KMS-11 (cell line): ENCODE data around the gene C1orf232.

Source experiments
- H2AFZ ChIP-seq: fragments of 200-600 bp; sonication (generic); 2 replicates; pipeline ENCODE4 v1.6.1; 2016; ENCODE audit warnings: antibody characterized with exemption, mixed run types, low read depth
- H3K27ac ChIP-seq: fragments of 200-600 bp; sonication (generic); 2 replicates; pipeline ENCODE4 v1.6.1; 2016; ENCODE audit warnings: mild to moderate bottlenecking, mixed run types
- H3K27me3 ChIP-seq: fragments of 200-600 bp; sonication (generic); 2 replicates; pipeline ENCODE4 v1.6.1; 2017; ENCODE audit warnings: mild to moderate bottlenecking, low read depth, mixed run types, moderate library complexity; ENCODE audit not compliant: insufficient read depth
- H3K36me3 ChIP-seq: fragments of 200-600 bp; sonication (generic); 2 replicates; pipeline ENCODE4 v1.6.1; 2017; ENCODE audit warnings: mild to moderate bottlenecking, mixed run types; ENCODE audit not compliant: insufficient read depth
- H3K4me1 ChIP-seq: fragments of 200-600 bp; sonication (generic); 2 replicates; pipeline ENCODE4 v1.6.1; 2016; ENCODE audit warnings: mild to moderate bottlenecking, low read depth, mixed run types; ENCODE audit not compliant: poor library complexity, severe bottlenecking
- H3K4me2 ChIP-seq: fragments of 200-600 bp; sonication (generic); 2 replicates; pipeline ENCODE4 v1.7.0; 2016; ENCODE audit warnings: mild to moderate bottlenecking, mixed run types
- H3K4me3 ChIP-seq: fragments of 200-600 bp; sonication (generic); IDR thresholded peaks from 2 replicates; pipeline ENCODE4 v1.6.1; 2017; ENCODE audit warnings: low read depth, low read length, mixed read lengths; ENCODE audit not compliant: insufficient read depth
- H3K79me2 ChIP-seq: fragments of 200-600 bp; sonication (generic); 2 replicates; pipeline ENCODE4 v1.6.1; 2016; ENCODE audit warnings: low read depth, mixed run types; ENCODE audit not compliant: insufficient read depth
- H3K9ac ChIP-seq: fragments of 200-600 bp; sonication (generic); 2 replicates; pipeline ENCODE4 v1.6.1; 2016; ENCODE audit warnings: mild to moderate bottlenecking, mixed run types
- H4K20me1 ChIP-seq: fragments of 200-600 bp; sonication (generic); 2 replicates; pipeline ENCODE4 v1.6.1; 2016; ENCODE audit warnings: mild to moderate bottlenecking, mixed run types; ENCODE audit not compliant: insufficient read depth
- CTCF ChIP-seq: fragments of 200-600 bp; sonication (generic); conservative IDR thresholded peaks from 2 replicates; pipeline ENCODE4 v1.6.1; 2017; ENCODE audit warnings: low read depth, mild to moderate bottlenecking, antibody characterized with exemption, low read length, moderate library complexity, mixed read lengths

The C1orf232 gene

DNA sequence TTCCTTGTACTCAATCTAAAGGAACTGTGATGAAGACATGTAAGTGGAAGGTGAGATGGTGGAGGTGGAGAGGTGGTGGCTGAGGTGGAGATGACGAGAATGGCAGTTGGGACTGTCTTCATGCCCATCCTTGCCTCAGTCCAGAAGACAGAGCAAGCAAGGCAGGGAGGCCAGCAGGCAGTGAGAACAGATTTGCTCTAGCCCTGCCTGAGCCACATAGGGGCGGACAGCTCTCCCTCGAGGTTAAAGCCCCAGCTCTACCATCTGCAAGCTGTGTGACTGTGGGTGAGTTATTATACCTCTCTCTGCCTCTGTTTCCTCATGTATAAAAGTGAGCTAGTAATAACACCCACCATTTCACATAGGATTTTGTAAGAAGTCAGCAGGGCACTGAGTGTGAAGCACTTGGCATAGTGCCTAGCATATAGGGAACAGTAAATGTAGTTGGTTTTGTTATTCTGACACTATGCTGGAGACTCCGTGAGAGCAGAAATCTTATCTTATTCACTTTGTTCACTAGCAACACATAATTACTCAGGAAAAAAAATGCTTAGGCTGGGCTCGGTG, 14.7 kb downstream of the C1orf232 start:
- no peak for TF ChIP-seq CTCF
- Histone ChIP-seq H3K79me2 (no peaks in the 10 kb centered on the region), H3K4me3 (no peak overlapping the region), H3K4me2 (no peak overlapping the region), H3K9ac (no peak overlapping the region), H3K4me1 (no peaks in the 10 kb centered on the region), H2AFZ (no peak overlapping the region), H3K27me3 (peaks cover 7% of the 10 kb centered on the region; the same call in 1 of the 2 replicates), H3K36me3 (no peaks in the 10 kb centered on the region), H3K27ac (no peak overlapping the region), H4K20me1 (no peaks in the 10 kb centered on the region)

- H3K4me2 ChIP-seq, result no peak overlapping the region
- H3K9ac ChIP-seq, result no peak overlapping the region
- no peak overlapping the region for H3K4me3 ChIP-seq
- no peaks in the 10 kb centered on the region for H3K79me2 ChIP-seq
- no peaks in the 10 kb centered on the region for H4K20me1 ChIP-seq
- H2AFZ ChIP-seq, result no peak overlapping the region
- no peaks in the 10 kb centered on the region for H3K27me3 ChIP-seq
- TF ChIP-seq CTCF, result no peak
- H3K27ac ChIP-seq, result no peak overlapping the region
- H3K4me1 ChIP-seq, result no peaks in the 10 kb centered on the region
- H3K36me3 ChIP-seq, result no peaks in the 10 kb centered on the region
Measured at GRCh38 chr1:26148887-26149286, 19.9 kb downstream of the C1orf232 start.

DNA sequence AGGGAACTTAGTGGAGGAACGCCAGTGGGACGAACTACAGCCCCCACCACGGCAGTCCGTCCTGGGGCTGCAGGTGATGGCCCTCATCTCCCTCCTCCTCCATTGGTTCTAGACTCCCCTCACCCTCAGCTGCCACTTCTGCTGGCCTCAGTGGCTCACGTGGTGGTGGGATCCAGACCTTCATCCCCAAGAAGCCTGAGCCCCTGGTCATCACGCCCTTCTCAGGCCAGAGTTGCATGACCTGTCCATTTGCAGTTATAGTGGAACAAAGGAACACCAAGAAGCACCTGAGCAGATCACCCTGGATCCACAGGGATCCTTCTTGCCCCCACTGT, 22.8 kb downstream of the C1orf232 start:
- Histone ChIP-seq H3K79me2 (no peaks in the 10 kb centered on the region), H3K36me3 (no peaks in the 10 kb centered on the region)

GRCh38 chr1:26145041-26145959, 23.5 kb downstream of the C1orf232 start:
- H3K36me3 ChIP-seq, result no peaks in the 10 kb centered on the region
- H3K27ac ChIP-seq, result no peak overlapping the region
- H4K20me1 ChIP-seq, result no peaks in the 10 kb centered on the region
- H2AFZ ChIP-seq, result 0 out of 2 replicates have a peak overlapping the region, but pooled peaks have one; percentile 16
- no peaks in the 10 kb centered on the region for H3K27me3 ChIP-seq
- no peak overlapping the region for H3K4me3 ChIP-seq
- no peaks in the 10 kb centered on the region for H3K4me1 ChIP-seq
- H3K9ac ChIP-seq, result no peak overlapping the region
- H3K79me2 ChIP-seq, result no peaks in the 10 kb centered on the region
- peak overlapping the region; percentile 27; the same call in 1 of the 2 replicates for H3K4me2 ChIP-seq
- TF ChIP-seq CTCF, result peak; percentile 80

More for the DNA sequence above, 22.8 kb downstream of the C1orf232 start:
- H3K4me2 ChIP-seq, result no peak overlapping the region
- no peak overlapping the region for H3K27ac ChIP-seq
- no peaks in the 10 kb centered on the region for H3K4me1 ChIP-seq
- no peak overlapping the region for H3K9ac ChIP-seq
- no peak overlapping the region for H3K4me3 ChIP-seq
- no peaks in the 10 kb centered on the region for H4K20me1 ChIP-seq
- no peaks in the 10 kb centered on the region for H3K27me3 ChIP-seq
- no peak overlapping the region for H2AFZ ChIP-seq
- no peak for TF ChIP-seq CTCF
